Bone marrow (tissue), 2 donors: ENCODE results near the gene CLEC6A.
"Not testable (repeated sequence)": the region's sequence is repeated elsewhere in the genome, so short reads cannot be mapped to it uniquely, and the experiment has no call there.

Source experiments
- DNase-seq, 2 donors: peaks; one replicate each; lab custom pipeline; 2025; lab: John Stamatoyannopoulos, UW

The CLEC6A gene

DNA sequence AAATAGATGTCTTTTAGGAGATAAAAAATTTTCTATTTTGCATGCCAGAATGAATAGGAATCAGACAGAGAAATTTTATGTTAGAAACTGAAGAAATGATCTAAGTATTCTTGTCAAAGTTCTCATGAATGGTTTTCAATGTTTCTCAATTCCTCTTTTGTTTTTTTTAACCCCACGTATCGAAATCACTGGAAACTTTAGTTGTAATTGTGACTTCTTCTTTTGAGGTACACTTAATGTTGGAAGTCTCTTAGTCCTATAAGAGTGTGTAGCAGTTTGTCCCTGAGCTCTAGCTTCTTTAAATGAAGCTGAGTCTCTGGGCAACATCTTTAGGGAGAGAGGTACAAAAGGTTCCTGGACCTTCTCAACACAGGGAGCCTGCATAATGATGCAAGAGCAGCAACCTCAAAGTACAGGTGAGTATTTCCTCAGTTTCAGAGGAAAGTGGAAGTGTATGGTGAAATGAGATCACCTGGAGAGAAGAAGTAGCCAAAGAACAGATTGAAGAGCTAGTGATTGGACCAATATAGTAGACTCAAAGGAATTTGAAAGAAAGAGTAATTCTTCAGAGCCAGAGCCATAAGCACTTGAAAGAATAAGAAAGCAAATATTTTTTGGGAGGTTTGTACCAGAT, at the start of gene CLEC6A:
Gene CLEC6A (plus strand): TSS at position 236 of the 634 bp plus-strand sequence. CDS start 150 bp downstream, at position 386.
- no peak for DNase-seq

DNA sequence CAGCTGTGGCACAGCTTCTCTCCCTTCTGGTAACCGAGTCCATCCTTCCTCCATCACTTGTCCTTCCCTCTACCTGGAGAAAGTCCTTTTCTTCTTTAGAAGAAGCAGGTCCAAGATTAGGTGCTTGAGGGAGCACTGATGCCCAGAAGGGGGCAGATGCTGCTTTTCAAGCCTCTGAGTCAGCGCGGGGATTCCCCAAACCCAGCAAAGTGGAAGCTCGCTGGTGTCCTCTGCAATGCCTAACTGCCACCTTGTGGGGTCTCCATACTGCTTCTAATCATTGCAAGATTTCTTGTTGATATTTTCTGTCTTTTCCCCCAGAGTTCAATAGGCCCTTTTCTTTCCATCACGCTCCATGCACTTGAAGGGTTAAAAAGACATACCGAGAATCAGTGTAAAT, 36.2 kb upstream of the CLEC6A start:
- not testable (repeated sequence) for DNase-seq

DNA sequence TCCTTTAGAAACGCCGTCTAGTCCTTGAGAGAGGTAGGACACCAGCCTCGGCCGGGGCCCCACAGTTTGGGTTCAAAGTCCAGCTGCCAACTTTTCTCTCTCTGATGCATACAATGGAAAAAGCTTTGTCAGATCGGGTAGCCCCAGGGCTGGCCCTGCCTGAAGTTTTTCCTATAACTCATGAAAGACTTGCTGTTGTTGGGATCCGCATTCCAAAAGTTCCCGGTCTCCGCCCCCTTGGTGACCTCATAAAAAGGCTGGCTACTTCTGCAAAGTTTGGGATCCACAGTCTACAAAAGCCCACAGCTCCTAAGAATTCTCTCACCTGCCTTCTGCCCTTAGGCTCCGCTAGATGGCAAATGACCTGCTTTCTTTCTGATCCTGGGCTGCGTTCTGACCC, 35.3 kb upstream of the CLEC6A start:
- no peak for DNase-seq

DNA sequence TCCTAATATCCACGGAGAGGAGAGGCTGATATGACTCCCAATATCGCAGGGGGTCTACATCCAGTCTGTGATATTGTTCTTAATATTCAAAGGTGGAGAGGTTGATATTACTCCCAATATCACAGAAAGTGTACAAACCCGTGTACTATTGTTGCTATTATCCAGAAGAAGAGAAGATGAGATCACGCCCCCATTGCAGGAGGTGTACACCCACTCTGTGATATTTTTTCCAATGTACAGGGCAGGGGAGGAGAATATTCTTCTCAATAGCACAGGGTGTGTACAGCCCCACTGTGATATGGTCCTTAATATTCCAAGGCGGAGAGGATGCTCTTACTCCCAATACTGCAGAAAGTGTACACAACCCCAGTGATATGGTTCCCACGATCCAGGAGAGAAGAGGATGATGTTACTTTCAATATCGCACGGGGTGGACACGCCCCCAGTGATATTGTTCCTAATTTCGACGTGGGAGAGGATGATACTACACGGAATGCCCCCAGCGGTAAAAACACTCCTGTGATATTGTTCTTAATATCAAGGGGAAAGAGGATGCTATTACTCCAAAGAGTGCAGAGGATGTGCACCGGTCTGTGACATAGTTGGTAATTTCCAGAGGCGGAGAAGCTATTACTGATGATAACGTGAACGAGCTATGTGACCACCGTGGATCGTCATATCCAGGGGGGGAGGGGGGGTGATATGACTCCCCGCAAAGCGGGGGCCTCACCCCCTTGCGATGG, 11.1 kb upstream of the CLEC6A start:
- not testable (repeated sequence) for DNase-seq

DNA sequence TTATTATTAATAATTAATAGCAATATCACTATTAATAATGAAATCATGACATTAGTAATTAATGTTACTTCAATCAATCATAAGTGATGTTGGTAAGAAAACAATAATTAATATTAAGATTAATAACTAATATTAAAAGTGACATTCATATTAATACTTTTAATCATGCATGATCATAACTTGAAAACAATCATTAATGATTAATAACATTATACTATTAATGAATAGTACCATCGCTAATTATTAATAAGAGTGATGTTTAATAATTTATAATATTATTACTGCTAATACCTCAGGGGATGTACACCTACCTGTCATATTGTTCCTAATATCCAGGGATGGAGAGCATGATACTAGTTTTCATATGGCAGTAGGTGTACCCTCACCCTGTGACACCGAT, 10.0 kb upstream of the CLEC6A start:
- no peak for DNase-seq

DNA sequence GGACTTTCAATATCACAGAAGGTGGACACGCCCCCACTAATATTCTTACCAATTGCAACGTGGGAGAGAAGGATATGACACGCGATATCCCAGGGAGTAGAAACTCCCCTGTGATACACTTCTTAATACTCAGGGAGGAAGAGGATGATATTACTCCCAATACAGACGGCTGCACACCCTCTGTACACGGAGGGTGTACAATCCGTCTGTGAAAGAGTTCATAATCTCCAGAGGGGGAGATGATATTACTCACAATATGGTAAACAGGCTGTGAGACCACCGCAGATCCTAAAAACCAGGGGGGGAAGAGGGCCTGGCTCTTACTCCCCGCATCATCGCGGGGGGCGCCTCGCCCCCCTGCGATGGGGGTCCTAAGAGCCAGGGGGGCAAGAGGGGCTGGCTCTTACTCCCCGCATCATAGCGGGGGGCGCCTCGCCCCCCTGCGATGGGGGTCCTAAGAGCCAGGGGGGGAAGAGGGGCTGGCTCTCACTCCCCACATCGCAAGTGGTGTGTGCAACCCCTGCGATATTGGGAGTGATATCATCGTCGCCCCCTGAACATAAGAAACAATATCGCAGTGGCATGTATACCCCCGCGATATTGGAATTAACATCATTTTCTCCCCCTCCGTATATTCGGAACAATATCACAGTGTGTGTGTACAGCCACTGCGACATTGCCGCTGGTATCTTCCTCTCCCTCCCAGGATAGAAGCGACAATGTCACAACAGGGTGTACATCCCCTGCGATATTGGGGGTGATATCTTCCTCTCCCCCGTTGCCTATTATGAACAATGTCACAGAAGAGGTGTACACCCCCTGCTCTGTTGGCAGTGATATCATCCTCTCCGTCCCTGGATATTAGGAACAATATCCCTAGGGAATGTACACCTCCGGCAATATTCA, 8.9 kb upstream of the CLEC6A start:
- no peak for DNase-seq

DNA sequence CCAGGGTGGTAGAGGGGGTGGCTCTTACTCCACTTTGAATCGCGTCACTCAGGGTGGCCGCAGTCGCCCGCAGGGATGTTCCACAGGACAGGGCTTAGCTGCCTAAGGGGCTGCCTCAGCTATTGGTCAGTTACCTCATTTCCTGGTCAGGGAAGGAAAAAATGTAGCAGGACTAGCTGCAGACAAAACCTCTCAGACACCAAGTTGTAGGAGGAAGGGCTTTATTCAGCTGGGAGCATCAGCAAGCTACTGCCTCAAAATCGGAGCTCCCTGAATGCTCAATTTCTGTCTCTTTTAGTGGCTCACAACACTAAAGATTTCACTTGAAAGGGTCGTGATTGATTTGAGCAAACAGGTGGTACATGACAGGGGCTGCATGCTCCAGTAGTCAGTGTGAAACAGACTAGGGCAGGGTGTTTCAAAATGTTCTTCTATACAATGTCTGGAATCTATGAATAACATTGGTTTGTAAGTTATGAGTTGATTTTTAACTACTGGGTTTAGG, 6.4 kb upstream of the CLEC6A start:
- no peak for DNase-seq

DNA sequence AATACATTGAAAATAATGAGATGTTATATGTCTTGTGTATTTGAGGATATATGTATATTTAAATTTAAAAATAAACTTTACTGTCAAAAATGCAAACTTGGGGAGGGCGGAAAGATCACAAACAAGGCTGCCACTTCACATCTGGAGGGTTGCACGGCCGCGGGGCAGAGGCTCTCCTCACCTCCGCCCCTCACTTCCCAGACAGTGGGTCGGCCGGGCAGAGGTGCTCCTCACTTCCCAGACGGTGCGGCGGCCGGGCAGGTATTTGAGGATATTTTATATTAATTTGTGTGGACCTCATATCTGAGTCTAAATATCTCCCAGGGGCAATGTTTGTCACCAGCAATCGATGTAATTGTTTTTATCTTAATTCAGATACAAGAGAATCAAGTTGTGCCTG, 3.7 kb upstream of the CLEC6A start:
- no peak for DNase-seq

DNA sequence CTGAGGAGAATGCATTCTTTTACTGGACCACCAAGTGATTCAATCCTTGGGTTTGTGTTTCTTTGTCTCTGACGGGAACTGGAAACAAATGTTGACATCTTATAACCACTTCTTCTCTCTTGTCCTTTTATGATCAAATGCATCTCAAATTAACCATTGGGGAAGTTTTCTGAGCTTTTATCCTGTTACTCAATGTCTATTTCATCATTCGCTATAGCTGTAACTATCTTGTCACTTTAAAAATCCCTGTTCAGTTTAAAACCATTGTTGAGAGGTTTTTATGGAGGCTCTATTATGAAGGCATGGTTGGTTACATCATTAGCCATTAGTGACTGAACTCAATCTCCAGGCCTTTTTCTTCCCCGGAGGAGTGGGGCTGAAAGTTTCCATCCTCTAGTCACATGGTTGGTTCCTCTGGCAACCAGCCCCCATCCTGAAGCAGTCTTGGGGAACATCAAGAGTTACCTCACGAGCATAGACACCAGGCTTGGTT, 2.7 kb upstream of the CLEC6A start:
- no peak for DNase-seq

DNA sequence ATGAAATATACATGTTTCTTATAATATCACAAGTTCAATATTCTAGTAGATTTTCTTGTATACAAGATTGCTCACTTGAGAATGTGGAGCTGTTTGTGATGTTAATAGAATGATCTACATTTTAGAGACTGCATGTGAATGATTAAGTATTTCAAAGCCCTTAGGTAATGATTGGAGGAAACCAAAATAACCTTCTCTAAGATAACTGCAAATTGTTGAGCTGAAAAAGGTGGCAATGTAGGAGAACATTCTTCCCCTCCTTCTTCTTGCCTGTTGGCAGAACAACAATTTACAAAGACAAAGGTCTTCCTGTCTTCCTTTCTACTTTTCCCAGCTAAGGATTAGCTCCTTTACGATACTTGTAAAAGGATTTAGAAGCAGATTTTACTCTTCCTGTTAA, 2.0 kb upstream of the CLEC6A start:
- DNase-seq = no peak

DNA sequence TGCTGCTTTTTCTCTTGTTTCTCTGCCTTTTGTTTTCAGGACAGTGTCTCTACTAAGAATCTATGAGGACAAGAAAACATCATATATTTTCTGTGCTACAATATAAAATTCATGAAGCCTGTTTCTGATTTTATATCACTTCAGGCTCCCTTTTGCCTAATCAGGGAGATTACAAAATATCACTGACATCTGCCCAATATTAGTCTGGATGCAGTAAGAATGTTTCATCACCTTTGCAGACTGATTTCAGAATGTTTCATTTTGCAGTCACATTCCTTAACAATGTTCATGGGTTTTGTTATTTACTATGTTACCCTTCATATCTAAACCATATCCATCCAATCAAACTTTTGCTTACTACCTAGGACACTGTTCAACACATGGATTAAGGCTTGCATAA, 491 bp upstream of the CLEC6A start:
- DNase-seq = no peak

DNA sequence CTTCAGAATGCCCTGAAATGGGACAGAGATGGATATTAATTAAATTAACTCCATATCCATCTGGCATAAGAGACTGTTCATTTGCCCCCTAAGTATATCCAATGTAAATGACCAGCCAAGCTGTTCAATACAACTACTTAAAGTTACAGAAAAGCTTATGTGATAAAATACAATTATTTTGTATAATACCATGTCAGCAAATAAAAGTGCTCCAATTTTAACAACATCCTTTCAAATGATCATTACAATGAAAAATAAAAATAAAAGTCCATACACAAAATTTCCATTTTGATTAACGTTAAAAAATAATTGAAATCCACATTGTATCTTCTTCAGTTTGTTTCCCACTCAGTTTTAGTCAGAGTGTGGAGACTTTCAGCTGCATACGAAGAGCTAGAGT, 5.7 kb downstream of the CLEC6A start:
- DNase-seq = no peak

DNA sequence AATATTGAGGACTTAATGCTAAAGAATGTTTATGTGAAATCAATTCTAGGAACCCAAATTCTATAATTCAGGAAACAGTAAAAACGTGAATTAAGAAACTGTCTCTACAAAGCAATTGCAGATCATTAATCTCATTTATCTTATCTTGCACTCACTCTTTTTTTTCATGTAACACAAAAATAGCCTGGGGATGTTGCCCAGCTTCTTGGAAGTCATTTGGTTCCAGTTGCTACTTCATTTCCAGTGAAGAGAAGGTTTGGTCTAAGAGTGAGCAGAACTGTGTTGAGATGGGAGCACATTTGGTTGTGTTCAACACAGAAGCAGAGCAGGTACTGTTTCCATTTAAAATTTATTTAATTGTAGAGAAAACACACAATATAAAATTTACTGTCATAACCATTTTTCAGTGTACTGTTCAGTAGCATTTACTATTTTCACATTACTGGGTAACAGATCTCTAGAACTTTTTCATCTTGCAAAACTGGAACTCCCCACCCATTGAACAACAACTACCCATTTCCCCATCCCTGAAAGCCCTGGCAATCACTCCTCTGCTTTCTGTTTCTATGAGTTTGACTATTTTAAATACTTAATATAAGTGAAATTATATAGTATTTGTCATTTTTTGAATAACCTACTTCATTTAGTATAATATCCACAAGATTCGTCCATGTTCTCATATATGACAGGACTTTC, 9.7 kb downstream of the CLEC6A start:
- no peak for DNase-seq

DNA sequence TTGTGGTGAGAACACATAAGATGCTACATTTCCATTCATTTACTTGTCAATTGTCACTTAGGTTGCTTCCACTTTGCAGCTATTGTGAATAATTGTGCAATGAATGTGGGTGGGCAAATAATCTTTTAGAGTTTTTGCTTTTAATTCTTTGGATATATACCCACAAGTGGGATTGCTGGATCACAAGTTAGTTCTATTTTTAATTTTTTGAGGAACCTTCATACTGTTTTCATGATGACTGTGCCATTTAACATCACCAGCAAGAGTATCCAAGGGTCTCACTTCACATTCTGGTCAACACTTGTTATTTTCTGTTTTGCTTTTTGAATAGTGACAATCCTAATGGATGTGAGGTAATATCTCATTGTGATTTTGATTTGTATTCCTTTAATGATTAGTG, 10.5 kb downstream of the CLEC6A start:
- DNase-seq = no peak

DNA sequence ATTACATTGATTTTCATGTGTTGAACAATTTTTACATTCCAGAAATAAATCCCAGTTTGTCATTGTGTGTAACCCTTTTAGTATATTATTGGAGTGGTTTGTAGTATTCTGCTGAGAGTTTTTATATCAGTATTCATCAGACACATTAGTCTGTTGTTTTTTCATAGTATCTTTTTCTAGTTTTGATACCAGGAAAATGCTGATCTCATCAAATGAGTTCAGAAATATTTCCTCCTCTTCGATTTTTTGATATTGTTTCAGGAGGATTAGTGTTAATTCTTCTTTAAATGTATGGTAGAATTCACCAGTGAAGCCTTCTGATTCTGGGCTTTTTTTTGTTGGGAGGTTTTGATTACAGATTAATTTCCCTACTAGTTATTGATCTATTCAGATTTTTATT, 15.3 kb downstream of the CLEC6A start:
- DNase-seq = no peak

DNA sequence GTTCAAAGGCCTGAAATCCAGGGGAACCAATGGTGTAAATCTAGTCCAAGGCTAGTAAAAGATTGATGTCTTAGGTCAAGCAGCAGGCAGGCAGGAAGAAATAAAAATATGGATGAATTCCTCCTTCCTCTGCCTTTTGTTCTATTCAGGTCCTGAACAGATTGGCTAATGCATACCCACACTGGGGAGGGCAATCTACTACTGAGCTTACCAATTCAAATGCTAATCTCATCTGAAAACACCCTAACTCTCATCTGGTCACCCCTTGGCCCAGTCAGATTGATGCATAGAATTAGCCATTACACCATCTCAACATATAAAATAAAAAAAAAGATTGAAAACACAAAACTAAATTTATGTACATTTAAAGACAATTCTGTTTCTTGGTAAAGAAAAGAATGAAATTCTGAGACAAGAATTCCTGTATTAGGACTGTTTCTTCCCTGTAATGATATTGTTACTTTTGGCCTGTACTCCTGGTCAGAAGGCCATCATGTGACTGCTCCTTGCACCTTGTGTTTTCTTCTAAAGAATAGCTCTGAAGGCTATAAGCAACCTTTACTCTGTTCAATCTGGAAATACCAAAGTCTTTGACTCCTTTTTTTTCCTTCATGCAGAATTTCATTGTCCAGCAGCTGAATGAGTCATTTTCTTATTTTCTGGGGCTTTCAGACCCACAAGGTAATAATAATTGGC, 19.9 kb downstream of the CLEC6A start:
- DNase-seq = no peak

DNA sequence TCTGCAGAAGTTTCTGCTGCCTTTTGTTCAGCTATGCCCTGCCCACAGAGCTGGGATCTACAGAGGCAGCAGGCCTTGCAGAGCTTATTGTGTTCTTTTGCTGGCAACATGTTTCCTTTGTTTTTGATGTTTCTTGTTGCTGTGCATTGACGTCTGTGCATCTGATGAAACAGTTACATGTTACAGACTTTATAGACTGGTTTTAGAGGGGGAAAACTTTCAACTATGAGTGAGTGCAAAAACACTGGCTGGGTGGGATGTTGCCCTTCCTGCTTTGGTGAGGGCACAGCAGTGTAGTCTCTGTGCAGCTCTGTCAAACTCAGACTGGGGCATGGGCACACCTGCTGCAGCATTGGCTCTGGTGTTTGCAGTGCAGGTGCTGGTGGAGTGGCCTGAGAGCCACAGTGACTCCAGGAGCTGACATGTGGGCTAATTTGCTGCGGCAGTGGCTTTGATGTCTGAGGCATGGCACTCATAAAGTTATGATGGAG, 26.9 kb downstream of the CLEC6A start:
- DNase-seq = no peak

DNA sequence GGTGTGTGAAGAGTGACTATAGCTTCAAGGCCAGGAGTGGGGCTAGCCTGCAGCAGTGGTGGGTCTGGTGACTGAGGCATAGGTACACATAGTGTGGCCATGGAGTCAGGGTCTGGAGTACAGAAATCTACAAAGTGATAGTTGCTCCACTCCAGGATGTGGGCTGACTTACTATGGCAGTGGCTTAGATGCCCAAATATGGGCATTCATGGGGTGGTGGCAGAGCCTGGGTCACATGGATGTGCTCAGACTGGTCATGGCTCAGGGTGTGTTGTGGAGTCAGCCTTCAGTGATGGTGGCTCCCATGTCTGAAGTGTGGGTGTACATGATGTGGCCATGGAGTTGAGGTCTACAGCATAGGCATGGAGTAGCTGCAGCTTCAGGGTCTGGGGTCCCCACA, 27.3 kb downstream of the CLEC6A start:
- no peak for DNase-seq

DNA sequence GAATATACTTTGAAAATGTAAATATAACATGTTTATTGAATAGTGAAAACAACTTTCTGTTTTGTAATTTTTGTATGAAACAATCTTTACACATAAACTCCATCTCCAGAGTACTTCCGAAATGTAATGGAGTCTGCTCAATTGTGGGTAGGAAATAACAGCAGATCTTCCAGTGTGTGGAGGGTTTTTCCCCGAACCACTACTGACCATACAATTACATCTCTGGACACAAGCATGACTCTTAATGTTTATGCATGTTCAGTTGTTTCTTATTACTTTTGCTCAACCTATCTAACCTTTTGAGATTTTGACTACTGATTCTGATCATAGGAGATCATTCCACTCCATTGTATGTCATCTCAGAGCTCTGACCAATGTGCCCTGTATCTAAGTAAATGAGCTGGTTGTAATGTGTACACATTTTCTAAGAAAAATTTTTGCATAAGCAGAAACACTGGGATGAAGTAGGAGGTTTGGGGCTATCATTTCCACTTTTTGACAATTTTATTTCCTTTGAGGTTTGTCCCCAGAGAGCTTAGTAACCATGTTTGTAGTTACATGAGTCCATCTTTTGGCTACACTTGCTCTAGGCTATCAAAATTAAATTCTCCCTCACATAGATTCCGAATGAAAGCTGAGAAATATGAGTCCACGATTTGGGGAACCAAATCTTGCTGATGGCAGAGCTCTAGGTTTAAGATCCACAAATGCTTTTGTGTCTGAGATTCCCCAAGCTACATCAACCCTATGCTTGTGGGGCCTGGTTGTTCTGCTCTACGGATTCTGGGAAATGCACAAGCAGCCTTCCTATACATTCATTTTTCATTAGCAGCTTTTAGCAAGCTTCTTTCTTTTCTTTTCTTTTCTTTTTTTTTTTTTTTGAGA, 36.1 kb downstream of the CLEC6A start:
- DNase-seq = no peak

DNA sequence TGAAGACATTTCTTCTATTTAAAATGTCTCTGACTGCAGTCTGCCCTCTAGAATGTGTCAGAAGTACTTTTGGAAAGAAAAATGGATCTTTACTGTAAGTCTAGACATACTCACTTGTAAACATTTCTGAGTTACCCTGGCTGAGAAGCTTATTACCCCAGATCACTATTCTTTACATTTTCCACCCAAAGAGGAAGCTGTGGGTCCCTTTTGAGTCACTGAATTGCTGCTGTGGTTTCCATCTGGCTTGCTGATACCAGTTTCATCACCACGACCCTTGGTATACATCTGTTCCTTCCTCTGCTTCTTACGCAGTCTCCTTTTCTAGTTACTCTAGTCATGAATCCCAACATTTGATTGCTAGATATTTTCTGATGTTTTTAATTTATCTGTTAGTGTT, 37.3 kb downstream of the CLEC6A start:
- peak in 1 of 2 donors; percentile 13 for DNase-seq
